ENCODE data around the gene NUCB1. TPM values are rescaled to one million over a fixed set of nuclear protein-coding genes. Genes with fewer than 3 reads are reported as not detected.
A peak's percentile ranks its signal among the peaks of the same experiment; 100 is the strongest.

Gene NUCB1
- total RNA-seq, 1 donor from 2014 or later = 265 TPM

DNA sequence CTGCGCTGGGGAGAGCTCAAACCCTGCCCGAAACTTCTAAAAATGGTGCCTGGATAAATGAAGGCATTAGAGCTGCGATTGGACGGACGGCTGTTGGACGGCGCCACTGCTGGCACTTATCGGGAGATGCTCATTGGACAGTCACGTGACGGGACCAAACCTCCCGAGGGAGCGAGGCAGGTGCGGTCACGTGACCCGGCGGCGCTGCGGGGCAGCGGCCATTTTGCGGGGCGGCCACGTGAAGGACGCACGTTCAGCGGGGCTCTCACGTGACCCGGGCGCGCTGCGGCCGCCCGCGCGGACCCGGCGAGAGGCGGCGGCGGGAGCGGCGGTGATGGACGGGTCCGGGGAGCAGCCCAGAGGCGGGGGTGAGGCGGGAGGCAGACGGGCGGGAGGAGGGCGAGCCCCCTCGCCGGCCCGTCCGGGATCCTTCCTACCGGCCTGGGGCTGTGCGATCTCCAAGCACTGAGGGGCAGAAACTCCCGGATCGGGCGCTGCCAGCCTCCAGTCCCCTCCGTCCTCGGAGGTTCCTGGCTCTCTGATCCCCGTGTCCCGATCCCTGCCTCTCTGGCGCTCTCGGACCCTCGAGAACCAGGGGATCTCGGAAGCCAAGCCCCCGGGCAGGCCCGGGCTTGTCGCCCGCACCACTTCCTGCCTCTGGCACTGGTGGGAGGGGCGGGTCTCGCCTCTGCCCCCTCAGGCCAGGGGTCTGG, 54.6 kb downstream of the NUCB1 start, which contains the start of gene BAX:
BAX (plus strand) TSS at position 281 of the 713 bp plus-strand sequence; CDS start at position 335, 54 bp downstream.
- DNase-seq (peak; percentile 99), ATAC-seq (peak; percentile 95)
- intact Hi-C loops (cut with micrococcal nuclease) = no loop called here

DNA sequence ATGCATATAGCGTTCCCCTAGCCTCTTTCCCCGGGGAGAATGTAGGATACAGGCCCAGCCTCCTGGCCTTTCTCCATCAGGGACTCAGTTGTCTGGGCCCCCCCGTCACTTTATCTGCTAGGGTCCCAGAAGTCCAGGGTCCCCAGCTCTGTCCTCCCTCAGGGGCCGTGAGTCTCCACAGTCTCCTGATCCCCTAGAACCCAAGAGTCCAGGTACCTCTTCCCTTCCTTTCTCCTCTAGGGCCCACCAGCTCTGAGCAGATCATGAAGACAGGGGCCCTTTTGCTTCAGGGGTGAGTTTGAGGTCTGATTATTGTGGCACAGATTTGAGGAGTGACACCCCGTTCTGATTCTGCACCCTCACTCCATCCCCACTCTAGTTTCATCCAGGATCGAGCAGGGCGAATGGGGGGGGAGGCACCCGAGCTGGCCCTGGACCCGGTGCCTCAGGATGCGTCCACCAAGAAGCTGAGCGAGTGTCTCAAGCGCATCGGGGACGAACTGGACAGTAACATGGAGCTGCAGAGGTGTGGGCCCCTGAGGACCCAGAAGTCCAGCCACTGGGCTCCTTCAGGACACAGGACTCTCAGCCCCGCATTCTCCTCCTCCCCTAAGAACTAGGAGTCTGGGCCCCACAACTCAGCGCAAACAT, 55.3 kb downstream of the NUCB1 start:
- DNase-seq = no peak
- intact Hi-C loops (cut with micrococcal nuclease) = no loop called here
- ATAC-seq = no peak

DNA sequence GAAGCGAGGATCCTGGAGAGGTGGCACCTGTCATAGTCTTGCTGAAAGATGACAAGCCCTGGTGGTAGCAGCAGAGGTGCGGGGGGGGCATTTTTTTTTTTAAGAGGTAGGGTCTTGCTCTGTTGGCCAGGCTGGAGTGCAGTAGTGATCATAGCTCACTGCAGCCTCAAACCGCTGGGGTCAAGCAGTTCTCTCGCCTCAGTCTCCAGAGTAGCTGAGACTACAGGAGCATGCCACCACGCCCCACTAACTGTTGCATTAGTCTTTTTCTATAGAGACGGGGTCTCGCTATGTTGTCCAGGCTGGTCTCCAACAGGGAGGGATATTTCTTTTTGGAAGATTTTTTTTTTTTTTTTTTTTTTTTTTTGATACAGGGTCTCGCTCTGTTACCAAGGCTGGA, 57.9 kb downstream of the NUCB1 start:
- DNase-seq = no peak
- ATAC-seq = no peak

DNA sequence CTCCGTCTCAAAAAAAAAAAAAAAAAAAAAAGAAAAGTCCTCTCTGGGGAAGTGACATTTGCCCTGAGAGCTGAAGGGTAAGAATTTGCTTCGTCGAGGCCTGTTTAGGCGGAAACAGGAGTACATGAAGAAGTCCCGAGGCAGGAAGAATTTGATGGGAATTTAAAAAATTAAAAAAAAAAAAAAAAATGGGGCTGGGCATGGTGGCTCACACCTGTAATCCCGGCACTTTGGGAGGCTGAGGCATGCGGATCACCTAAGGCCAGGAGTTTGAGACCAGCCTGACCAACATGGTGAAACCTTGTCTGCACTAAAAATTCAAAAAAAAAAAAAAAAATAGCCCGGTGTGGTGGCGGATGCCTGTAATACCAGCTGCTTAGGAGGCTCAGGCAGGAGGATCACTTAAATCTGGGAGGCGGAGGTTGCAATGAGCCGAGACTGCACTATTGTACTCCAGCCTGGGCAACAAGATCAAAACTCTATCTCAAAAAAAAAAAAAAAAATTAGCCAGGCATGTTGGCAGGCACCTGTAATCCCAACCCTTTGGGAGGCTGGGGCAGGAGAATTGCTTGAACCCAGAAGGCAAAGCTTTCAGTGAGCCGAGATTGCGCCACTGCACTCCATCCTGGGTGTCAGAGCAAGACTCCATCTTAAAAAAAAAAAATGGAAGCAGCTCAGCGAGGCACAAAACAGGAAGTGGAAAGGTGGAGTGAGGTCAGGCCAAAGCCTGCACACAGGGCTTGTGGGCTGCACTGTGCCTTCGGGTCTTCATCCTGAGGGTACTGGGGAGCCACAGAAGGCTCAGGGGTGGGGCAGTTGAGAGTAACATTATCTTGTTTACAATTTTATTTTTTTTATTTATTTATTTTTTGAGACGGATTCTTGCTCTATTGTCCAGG, 59.5 kb downstream of the NUCB1 start:
- DNase-seq (no peak), ATAC-seq (no peak)
- intact Hi-C loops (cut with micrococcal nuclease) = no loop called here

More for the DNA sequence above, 57.9 kb downstream of the NUCB1 start:
- intact Hi-C loops (cut with micrococcal nuclease) = no loop called here

DNA sequence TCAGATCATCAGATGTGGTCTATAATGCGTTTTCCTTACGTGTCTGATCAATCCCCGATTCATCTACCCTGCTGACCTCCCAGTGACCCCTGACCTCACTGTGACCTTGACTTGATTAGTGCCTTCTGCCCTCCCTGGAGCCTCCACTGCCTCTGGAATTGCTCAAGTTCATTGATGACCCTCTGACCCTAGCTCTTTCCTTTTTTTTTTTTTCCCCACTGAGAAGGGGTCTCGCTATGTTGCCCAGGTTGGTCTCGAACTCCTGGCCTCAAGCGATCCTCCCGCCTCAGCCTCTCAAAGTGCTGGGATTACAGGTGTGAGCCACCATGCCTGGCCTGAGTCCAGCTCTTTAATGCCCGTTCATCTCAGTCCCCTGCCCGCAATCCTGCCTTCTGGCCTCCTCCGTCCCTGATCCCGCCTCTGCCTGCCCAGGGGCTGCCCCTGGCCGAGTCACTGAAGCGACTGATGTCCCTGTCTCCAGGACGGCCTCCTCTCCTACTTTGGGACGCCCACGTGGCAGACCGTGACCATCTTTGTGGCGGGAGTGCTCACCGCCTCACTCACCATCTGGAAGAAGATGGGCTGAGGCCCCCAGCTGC, 61.0 kb downstream of the NUCB1 start:
- DNase-seq = no peak
- intact Hi-C loops (cut with micrococcal nuclease) = no loop called here
- ATAC-seq = no peak

DNA sequence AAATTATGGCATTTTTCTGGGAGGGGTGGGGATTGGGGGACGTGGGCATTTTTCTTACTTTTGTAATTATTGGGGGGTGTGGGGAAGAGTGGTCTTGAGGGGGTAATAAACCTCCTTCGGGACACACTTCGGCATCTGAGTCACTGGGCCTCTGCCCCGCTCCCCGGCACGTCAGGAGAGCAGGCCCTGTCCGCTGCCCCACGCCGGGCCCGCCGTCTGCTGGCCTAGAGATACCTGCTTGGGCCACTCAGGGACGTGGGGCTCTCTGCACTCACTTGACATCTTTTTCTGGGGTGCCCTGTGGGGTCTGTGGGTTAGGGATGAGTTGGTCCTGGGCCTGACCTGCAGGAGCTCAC, 61.5 kb downstream of the NUCB1 start:
- ATAC-seq (no peak), DNase-seq (no peak)
- intact Hi-C loops (cut with micrococcal nuclease) = no loop called here

DNA sequence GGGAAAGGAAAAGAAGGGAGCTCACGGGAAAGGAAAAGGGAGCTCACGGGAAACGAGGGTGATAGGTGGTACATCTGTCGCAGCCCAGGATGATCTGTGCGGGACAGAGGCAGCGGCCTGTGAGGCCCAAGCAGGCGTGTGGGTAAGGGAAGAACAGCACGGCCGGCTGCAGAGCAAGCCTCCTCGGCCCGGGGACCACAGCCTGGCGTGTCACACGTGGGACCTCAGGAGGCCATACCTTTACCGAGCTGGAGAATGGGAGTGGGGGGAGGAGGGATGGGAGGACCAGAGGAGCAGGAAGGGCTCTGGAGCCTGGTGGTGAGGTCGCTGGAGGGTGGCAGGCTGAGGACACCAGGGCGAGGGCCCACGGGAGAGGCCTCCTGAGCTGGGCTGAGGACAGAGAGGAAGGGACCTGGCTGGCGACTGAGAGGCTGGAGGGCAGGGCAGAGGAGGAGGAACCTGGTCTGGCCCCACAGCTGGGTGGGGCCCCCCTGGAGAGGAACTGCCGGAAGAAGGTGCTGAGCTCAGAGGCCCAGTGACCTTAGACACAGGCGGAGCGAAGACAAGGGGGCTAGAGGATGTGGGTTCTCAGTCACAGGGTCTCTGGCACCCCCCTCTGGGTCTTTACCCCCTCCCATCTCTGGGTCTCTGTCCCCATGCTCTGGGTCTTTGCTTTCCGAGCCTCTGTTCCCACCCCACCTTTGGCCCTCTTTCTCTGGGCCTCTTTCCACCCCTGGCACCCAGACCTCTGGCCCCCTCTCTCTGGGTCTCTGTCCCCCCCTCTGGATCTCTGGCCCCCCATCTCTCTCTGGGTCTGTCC, 62.1 kb downstream of the NUCB1 start:
- DNase-seq = peak; percentile 63
- ATAC-seq = no peak
- intact Hi-C loops (cut with micrococcal nuclease) = no loop called here

DNA sequence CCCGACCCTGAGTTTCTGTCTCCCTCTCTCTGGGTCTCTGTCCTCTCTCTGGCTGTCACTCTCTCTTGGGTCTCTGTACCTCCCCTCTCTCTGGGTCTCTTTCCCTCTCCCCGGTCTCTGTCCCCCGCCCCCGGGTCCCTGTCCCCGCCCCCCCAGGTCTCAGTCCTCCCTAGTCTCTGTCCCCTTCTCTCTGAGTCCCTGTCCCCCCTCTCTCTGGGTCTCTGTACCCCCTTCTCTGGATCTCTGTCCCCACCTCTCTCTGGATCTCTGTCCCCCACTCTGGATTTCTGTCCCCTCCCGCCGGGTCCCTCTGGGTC, 62.7 kb downstream of the NUCB1 start:
- intact Hi-C loops (cut with micrococcal nuclease) = no loop called here
- no peak for DNase-seq
- no peak for ATAC-seq

DNA sequence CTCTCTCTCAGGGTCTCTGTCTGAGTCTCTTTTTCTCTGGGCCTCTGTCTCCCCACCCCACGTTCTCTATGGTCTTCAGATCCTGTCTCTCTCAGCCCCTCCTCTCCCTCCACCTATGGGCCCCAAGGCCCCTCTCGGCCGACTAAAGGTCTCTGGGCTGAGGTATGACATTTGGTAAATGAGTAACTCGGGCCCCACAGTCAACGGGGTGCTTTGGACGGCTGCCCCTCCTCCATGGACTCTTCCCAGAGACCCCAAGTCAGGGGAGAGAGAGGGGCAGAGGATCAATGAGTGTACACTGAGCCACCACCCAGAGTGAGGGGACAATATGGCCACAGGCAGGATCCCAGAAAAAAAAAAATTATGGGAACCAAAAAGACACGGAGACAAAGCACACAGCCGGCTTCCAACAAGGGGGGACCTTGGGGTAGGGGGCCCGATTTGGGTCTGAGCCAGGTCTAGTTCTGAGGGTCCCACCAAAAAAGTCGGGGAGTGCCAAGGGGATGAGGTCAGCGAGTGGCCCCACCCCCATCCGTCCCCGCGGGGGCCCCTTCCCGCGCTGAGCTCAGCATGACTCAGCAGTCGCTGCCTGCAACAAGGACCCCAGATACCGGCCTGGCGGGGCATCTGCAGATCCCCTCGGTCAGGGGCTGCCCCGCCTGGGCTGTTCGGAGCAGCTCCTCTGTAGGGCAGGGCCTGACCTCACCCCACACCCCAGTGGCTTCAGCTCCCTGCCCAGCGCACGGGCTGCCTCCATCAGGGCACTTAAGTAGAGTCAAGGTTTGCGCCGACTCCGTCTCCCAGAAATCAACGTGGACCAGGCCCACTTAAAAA, 63.5 kb downstream of the NUCB1 start:
- peak; percentile 22 for ATAC-seq
- peak; percentile 84 for DNase-seq
- intact Hi-C loops (cut with micrococcal nuclease) = no loop called here

DNA sequence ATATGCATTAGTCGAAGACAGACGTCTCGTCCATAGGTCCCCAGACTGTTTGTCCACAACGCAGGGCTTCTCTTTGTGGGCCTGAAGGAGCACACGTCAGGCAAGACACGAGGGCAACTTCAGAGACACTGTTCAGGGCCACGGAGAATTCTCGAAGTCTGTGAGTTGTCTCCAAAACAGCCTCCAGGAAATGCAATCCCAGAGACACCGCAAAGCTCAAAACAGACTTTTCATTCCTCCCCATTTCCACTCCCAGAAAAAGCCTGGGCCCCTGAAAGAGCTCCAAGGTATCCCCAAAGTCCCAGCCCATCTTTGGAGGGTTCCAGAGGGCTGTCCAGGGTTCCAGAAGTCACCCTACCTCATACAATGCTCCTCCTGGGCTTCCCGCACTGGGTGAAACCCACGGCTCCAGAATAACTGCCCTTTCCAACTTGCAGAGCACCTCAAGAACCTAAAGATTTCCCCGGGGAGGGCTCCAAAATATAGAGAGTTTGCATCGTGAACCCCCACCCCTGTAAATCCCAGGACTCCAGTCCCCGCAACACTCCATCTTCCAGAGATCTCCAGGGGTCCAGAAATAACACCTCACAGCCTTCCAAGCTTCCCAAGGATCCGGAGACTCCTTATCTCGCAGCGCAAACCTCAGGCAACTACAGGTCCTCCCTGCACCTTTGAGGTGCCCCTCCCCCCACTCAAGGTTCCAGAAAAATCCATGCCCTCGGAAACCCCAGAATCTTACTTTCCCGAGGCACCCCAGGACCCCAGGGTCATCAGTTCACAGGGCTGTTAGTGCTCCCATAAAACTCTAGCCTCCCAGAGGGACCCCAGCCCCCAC, 64.3 kb downstream of the NUCB1 start:
- ATAC-seq (no peak), DNase-seq (peak; percentile 55)
- intact Hi-C loops (cut with micrococcal nuclease) = no loop called here

DNA sequence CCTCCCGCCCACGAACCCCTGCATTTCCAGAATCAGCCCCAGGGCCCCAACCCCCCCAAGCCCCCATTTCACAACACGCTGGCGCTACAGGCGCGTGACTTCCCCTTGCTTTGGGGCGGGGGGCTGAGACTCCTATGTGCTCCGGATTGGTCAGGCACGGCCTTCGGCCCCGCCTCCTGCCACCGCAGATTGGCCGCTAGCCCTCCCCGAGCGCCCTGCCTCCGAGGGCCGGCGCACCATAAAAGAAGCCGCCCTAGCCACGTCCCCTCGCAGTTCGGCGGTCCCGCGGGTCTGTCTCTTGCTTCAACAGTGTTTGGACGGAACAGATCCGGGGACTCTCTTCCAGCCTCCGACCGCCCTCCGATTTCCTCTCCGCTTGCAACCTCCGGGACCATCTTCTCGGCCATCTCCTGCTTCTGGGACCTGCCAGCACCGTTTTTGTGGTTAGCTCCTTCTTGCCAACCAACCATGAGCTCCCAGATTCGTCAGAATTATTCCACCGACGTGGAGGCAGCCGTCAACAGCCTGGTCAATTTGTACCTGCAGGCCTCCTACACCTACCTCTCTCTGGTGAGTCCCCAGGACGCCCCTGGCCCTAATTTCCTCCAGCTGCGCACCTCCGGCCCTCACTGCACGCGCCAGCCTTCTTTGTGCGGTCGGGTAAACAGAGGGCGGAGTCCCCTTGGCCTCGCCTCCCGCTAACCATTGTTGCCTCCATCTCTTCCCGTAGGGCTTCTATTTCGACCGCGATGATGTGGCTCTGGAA, 65.1 kb downstream of the NUCB1 start, which contains the start of gene FTL:
FTL (plus strand) TSS at position 270 of the 766 bp plus-strand sequence; CDS start at position 469, 199 bp downstream.
- intact Hi-C loops (cut with micrococcal nuclease) = no loop called here
- DNase-seq (peak; percentile 99), ATAC-seq (peak; percentile 87)

DNA sequence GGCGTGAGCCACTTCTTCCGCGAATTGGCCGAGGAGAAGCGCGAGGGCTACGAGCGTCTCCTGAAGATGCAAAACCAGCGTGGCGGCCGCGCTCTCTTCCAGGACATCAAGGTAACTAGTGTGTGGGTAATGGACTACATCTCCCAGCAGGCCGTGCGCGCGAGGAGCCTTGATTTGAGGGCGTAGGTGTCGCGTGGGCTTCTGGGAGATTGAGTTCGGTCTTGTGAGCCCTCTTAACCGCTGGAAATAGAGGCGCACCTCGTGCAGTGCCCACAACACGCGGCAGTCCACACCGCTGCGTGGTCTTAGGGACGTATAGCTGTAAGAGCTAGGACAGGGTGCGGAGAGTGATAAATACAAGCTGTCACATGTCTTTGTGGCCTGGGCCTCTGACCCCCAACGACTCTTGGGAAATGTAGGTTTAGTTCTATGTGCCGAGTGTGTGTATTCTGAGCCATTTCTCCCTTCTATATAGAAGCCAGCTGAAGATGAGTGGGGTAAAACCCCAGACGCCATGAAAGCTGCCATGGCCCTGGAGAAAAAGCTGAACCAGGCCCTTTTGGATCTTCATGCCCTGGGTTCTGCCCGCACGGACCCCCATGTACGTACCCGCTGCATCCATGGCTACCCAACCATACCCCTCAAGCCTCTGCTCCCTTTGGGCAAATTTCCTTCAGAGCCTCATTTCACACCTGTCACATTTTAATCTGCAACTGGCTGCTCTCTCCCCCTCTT, 65.9 kb downstream of the NUCB1 start:
- ATAC-seq = peak; percentile 68
- intact Hi-C loops (cut with micrococcal nuclease) = no loop called here
- DNase-seq = peak; percentile 91

DNA sequence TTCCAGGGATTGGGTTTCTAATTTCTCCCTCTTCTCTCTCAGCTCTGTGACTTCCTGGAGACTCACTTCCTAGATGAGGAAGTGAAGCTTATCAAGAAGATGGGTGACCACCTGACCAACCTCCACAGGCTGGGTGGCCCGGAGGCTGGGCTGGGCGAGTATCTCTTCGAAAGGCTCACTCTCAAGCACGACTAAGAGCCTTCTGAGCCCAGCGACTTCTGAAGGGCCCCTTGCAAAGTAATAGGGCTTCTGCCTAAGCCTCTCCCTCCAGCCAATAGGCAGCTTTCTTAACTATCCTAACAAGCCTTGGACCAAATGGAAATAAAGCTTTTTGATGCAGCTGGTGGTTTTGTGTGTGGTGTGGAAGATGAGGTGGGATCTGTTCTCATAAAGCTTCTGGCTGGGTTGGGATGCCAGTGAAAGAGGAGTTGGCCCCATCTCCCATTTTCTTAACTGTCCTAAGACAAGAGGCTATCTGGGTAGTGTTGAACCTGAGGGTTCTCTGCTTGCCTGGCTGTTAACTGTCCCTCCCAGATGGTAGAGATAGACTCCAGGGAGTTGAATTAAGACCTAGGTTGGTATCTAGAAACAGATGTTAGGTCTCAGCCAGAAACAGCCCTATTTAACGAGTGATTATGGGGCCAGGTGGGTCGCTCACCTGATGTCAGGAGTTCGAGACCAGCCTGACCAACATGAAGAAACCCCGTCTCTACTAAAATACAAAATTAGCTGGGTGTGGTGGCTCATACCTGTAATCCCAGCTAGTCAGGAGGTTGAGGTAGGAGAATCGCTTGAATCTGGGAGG, 66.6 kb downstream of the NUCB1 start:
- DNase-seq (no peak), ATAC-seq (no peak)
- intact Hi-C loops (cut with micrococcal nuclease) = no loop called here

DNA sequence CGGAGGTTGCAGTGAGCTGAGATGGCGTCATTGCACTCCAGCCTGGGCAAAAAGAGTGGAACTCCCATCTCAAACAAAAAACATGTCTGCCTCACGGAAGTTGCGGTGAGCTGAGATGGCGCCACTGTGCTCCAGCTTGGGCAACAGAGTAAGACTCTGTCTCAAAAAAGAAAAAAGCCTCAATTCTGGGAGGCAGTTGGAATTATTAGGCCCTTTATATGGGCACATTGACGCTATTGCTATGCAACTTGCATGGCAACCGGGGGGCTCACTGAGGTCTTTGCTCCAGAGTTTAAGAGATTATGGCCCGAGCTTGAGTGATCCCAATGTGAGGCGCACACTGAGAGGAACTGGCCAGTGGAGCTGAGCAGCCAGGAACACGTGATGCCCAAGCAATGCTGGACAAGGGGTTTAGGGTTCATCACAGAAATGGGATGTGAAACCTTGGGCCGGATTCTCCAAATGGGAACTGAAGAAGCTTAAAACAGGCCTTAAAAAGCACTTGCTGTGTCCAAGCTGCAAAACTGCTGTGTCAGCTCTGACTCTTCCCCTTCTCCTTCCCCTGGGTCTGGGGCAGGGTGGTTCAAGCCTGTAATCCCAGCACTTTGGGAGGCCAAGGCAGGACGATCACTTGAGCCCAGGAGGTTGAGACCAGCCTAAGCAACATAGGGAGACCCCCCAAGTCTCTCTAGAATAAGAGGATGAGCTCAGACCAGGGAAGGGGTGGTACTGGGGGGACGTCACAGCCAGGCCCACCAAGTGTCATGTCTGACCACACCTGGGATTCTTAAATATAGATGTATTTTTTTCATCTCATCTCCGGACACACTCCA, 67.5 kb downstream of the NUCB1 start:
- DNase-seq (no peak), ATAC-seq (peak; percentile 0)
- intact Hi-C loops (cut with micrococcal nuclease) = no loop called here
